GM19043 (cell line): ENCODE measurements around the gene SNRPE.
"Not testable (repeated sequence)": the region's sequence is repeated elsewhere in the genome, so short reads cannot be mapped to it uniquely, and the experiment has no call there.

ENCODE experiments used
- ATAC-seq: cut with Tn5 transposase; IDR thresholded peaks from one replicate; pipeline ENCODE4 v1.9.1; 2021; ENCODE audit warnings: low read depth; ENCODE audit not compliant: unreplicated experiment

Gene SNRPE

DNA sequence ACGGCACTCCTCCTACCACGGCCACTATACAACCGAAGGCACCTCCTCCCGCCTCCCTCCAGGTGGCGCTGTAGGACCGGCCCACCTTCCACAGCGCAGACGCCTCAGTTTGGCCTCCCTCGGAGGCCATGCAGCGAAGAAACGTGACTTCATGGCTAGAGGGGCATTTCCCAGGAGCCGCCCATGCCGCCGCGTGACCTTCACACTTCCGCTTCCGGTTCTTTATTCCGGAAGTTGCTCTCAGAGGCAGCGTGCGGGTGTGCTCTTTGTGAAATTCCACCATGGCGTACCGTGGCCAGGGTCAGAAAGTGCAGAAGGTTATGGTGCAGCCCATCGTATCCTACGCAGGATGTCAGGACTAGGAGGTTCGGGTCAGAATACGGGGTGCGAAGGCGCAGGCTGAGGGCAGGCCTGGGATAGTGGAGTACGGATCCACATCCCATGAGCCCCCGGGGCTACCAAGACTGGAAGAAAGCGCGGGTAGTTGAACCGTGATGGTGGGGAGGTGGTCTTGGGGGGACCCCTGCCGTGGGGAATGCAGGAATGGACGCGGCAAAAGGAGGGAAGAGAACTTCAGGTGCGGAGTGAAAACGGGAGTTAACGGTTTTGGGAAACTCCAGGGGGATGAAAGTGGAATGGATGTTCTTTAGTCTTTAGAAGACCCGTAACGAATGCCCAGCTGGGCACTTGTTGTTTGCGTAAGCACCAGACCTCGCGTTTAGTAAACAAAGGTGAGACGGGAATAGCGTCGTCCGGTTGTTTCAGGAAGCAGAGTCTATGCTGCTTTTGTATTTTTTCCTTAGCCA, at the start of gene SNRPE:
Gene SNRPE, plus strand, starts transcription at position 221 of the 806 bp plus-strand sequence. Its CDS starts 61 bp downstream, at position 282.
- peak; percentile 96 for ATAC-seq

DNA sequence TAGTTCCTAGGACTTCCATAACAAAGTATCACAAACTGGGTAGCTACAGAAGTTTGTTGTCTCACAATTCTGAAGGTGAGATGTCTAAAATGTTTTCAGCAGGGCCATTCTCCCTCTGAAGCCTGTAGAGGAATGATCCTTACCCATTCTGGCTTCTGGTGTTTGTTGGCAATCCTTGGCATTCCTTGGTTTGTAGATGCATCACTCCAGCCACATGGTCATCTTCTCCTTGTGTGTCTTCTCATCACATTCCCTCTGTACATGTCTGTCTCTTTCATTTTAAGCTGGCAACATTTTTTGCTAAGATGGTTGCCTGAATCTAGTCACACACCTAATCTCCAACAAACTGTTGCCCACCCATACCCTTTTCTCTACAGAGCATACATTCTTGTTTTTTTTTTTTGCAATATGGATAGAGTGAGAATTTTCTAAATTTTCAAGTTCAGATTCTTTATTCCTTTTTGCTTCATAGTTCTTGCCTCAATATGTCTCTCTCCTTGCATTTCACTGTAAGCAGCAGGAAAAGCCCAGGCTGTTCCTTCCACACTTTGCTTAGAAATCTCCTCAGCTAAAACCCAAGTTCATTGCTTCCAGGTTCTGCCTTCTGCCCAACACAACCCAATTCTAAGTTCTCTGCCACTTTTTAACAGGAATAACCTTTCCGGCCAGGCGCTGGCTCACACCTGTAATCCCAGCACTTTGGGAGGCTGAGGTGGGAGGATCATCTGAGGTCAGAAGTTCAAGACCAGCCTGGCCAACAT, 47.6 kb upstream of the SNRPE start:
- no peak for ATAC-seq

DNA sequence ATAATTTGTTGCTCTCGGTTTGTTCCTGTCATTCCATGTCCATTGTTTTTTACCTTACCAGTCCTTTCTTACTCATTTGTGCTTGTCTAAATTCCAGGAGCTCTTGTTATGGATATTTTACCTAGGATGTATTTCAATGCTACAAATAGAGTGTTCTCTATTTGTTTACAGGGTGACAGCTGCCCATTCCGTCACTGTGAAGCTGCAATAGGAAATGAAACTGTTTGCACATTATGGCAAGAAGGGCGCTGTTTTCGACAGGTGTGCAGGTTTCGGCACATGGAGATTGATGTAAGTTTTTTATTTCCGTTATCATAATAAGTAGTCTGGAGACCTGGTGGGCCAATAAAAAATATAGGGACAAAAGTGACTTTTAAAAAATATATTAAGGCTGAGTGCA, 43.0 kb upstream of the SNRPE start:
- ATAC-seq: no peak

DNA sequence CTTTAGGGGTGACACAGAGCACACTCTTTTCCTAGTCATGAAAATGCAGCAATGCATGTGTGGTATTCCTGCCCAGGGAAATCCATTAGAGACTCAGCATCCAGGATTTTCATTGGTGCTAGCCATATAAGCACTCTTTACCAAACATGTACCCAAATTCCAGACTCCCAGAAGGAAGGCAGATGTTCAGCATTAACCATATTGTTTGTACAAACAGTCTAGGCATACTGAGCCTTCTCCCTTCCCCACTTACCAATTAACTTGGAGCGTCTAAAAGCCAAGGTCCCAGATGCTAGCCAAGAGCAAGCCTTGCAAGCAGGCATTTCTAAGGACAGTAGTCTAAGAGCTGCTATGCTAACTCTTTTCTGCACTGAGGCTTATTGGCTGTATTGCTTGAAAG, 38.1 kb upstream of the SNRPE start:
- no peak for ATAC-seq

DNA sequence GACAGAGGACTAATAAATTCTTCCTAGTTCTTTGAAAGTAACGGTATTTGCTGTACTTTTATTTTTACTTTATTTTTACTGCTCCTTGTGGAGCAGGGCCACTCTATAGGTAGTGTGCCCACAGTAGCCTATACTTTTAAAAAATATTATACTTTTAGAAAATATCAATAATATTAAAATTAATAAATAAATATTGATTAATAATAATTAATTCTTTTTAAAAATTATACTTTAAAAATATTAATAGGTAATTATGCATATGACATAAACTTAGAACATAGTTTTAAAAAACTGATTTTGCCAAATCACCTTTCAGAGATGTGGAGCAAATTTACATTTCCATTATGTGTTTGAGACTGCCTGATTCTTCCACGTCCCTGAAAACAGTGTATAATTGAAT, 35.2 kb upstream of the SNRPE start:
- no peak for ATAC-seq

GRCh38 chr1:203828002-203828401, 33.4 kb upstream of the SNRPE start:
- no peak for ATAC-seq

DNA sequence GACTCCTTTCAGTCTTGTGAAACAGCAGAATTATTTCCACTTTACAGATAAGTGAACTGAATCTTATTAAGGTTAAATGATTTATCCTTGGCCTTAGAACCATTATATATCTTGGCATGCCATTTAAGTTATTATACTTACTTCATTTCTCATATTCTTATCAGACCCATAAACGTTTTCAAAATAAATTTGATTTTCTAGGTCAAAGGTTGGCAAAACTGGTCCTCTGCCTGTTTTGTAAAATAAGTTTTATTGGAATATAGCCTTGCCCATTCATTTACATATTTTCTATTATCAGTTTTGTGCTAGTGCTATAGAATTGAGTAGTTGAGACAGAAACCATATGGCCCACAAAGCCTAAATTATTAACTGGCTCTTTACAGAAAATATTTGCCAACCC, 32.9 kb upstream of the SNRPE start:
- ATAC-seq: no peak

- ATAC-seq: not testable (repeated sequence)
Observed at GRCh38 chr1:203829247-203829646, 32.2 kb upstream of the SNRPE start.

DNA sequence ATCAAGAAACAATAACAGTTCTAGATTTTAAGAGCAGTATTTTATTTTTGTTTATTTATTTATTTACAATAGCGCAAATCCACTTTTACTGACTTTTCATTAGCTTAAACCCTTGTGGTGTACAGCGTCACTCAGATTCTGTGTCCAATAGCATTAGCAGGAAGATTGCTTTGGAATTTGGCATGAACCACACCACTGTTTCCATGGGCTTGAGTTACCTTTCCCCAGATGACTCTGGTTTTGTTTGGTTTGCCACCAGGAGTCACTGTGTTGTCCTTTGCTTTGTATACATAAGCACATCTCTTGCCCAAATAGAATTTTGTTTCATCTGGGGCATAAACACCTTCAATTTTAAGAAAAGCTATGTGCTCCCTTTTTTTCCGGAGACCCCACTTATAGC, 25.9 kb upstream of the SNRPE start:
- no peak for ATAC-seq

DNA sequence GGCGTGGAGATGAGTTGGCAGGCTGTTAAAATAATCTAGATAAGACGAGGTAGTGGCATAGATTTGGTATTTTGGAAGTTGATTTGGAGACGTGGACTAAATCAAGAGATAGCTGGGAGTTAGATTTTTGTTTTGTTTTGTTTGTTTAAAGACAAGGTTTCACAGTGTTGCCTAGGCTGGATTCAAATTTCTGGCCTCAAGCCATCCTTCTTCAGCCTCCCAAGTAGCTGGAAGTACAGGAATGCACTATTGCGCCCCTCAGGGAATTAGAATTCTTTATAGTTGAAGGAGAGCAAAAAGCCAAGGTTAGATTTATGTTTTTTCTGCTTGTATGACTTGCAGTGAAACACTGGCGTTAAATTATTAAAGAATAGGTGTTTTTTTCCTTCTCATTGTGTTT, 22.3 kb upstream of the SNRPE start:
- ATAC-seq: no peak

GRCh38 chr1:203840208-203840808, 21.1 kb upstream of the SNRPE start:
- no peak for ATAC-seq

DNA sequence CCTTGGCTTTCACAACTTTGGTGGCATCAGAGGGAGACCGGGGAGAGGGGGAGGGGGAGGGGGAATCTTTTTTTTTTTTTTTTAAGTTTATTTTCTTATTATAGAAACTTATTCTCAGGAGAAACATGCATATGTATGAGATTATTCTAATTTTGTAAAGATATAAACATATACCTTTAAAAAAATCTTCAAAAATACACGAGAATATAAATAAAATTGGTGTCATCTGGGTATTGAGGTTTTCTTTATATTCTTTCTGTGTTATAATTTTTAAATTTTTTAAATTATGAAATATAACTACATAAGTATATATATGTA, 18.9 kb upstream of the SNRPE start:
- no peak for ATAC-seq

GRCh38 chr1:203843435-203843834, 18.0 kb upstream of the SNRPE start:
- no peak for ATAC-seq

DNA sequence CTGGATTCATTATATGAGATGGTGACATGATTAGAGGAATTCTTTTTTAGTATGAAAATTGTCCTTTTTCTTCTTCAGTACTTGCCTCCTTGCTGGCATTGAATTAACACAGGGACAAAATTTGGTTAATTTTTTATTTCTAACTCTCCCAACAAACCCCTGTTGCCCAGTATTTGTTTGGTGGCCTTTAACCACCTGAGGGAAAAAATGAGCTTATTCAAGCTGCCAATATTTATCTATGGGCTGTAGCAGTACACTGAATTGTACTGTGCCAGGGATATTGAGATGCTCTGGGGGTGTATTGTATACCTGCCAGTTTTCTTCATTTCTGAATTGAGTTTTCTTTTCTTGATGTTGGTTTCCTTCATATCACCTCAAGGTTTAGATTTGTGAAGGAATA, 8.3 kb upstream of the SNRPE start:
- ATAC-seq: not testable (repeated sequence)

GRCh38 chr1:203858055-203858454, 3.3 kb upstream of the SNRPE start:
- no peak for ATAC-seq

- no peak for ATAC-seq
Observed at GRCh38 chr1:203858975-203859374, 2.4 kb upstream of the SNRPE start.

- no peak for ATAC-seq
Observed at GRCh38 chr1:203860396-203861025, 888 bp upstream of the SNRPE start.

DNA sequence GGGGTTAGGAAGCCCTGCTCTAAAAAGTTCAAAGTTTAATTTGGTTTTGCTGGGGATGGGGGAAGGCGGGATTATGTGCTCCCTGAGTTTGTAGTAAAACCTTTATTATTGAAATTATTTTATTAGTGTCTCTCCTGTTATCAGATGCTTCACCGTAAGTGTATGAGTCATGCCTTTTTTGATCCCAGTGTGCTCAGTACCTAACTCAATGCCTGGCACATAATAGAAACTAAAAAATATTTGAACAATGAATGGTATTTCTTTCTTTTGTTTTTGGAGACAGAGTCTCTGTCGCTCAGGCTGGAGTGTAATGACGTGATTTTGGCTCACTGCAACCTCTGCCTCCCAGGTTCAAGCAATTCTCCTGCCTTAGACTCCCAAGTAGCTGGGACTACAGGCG, 6.4 kb downstream of the SNRPE start:
- ATAC-seq: no peak

DNA sequence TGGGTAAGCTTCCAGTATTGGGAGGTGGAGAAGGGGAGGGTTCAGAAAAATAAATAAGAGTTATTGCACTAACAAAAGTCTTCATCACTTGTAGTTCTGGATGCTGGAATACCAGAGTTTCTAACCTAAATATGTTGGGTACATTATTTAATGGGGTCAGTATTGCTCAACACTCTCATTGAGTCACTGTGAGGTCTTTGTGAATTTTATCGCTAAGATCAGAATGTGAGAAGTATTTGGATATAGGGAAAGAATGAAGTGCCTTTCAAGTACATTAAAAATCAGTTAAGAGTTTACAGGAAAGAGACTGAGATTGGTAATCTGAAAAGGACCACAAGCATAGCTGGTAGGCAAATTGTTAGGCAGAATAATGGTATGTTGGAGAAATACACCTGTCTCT, 8.8 kb downstream of the SNRPE start:
- no peak for ATAC-seq

GRCh38 chr1:203871114-203871880, 9.9 kb downstream of the SNRPE start:
- no peak for ATAC-seq

DNA sequence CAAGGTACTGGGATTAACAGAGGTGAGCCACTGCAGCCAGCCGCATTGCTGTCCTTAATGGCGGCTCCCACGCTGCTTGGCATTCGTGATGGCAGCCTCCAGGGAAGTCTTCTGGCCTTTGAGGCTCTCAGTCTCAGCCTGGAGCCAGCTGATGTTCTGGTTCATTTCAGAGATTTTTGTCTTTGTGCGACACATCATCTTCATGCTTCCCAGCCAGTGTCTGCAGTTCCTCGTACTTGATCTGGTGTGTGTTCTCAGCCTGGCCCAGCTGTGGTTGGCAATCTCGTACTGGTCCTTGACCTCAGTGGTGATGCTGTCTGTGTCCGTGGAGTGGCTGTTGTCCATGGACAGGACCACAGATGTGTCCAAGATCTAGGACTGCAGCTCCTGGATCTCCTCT, 11.7 kb downstream of the SNRPE start:
- ATAC-seq: no peak
